RWPE1 (cell line): ENCODE results near the gene VAC14.

Source experiments
- CTCF ChIA-PET: fragments of 350-600 bp; sonication (Branson Sonifier 250); formaldehyde crosslinking; extraction: SDS; loops from one replicate; lab custom pipeline; 2021; lab: Yijun Ruan, JAX
- POLR2A ChIA-PET: fragments of 400-600 bp; formaldehyde crosslinking; extraction: SDS; loops from one replicate; lab custom pipeline; 2020; ENCODE audit warnings: antibody characterized with exemption; ENCODE audit not compliant: low non-redundant PET; lab: Yijun Ruan, JAX
- DNase-seq: peaks from one replicate; pipeline ENCODE4 v3.0.0; 2012; ENCODE audit warnings: low spot score
- H3K27ac ChIP-seq: fragments of 450-650 bp; 2 replicates; pipeline ENCODE4 v1.5.1; 2017
- CTCF ChIP-seq: fragments of 450-650 bp; conservative IDR thresholded peaks from 2 replicates; pipeline ENCODE4 v1.5.1; 2017; ENCODE audit warnings: low read depth, mild to moderate bottlenecking

VAC14 gene

GRCh38 chr16:70653406-70653805 lies 147.6 kb downstream of the VAC14 start:
- DNase-seq: no peak
- POLR2A ChIA-PET: no interaction called here
- CTCF ChIA-PET: interaction anchor here (0.7 to 1.7 kb wide), 13 partner anchors 29 to 858 kb away, joined by 3 to 9 read pairs (median 3); partner anchors contain the start of gene FCSK
- no peak for TF ChIP-seq CTCF
- no peak overlapping the region for H3K27ac ChIP-seq

- H3K27ac ChIP-seq: no peak overlapping the region
- TF ChIP-seq CTCF: no peak
- ChIA-PET POLR2A (no interaction called here), CTCF (interaction anchor here (0.7 to 1.3 kb wide), 4 partner anchors 77 to 271 kb away, joined by 3 to 5 read pairs (median 4); no protein-coding TSS in a partner anchor)
- no peak for DNase-seq
These were observed 148.6 kb downstream of the VAC14 start for GRCh38 chr16:70652322-70652721.

GRCh38 chr16:70651524-70651923 lies 149.4 kb downstream of the VAC14 start:
- DNase-seq: no peak
- no peak overlapping the region for H3K27ac ChIP-seq
- ChIA-PET POLR2A (interaction anchor here (0.5 kb wide), 1 partner anchor 8 kb away, joined by 3 read pairs; no protein-coding TSS in a partner anchor), CTCF (interaction anchor here (0.6 to 0.7 kb wide), 2 partner anchors 336 to 795 kb away, joined by 3 read pairs; no protein-coding TSS in a partner anchor)
- no peak for TF ChIP-seq CTCF

GRCh38 chr16:70650216-70650615 lies 150.7 kb downstream of the VAC14 start:
- no peak overlapping the region for H3K27ac ChIP-seq
- ChIA-PET CTCF (interaction anchor here (0.7 kb wide), 1 partner anchor 121 kb away, joined by 4 read pairs; no protein-coding TSS in a partner anchor), POLR2A (no interaction called here)
- TF ChIP-seq CTCF: no peak
- DNase-seq: no peak

GRCh38 chr16:70649300-70649699 lies 151.7 kb downstream of the VAC14 start:
- H3K27ac ChIP-seq: no peak overlapping the region
- ChIA-PET POLR2A (no interaction called here), CTCF (no interaction called here)
- TF ChIP-seq CTCF: no peak
- no peak for DNase-seq

- CTCF ChIA-PET: interaction anchor here (0.6 kb wide), 1 partner anchor 68 kb away, joined by 6 read pairs; no protein-coding TSS in a partner anchor
- no peak for DNase-seq
- POLR2A ChIA-PET: no interaction called here
- H3K27ac ChIP-seq: no peak overlapping the region
- TF ChIP-seq CTCF: no peak
These were observed 152.4 kb downstream of the VAC14 start for GRCh38 chr16:70648606-70649005.
